NCI-H2107 treated with DMSO at 0.1 percent for 48 hours (cell line): ENCODE measurements around the gene TMPRSS6.

Source experiments
- DNase-seq: peaks from one replicate; lab custom pipeline; 2025; ENCODE audit not compliant: unreplicated experiment; lab: John Stamatoyannopoulos, UW

Gene TMPRSS6

GRCh38 chr22:37141476-37141875, 32.0 kb upstream of the TMPRSS6 start:
- DNase-seq: no peak

- no peak for DNase-seq
Measured at GRCh38 chr22:37140686-37141323, 31.3 kb upstream of the TMPRSS6 start.

GRCh38 chr22:37139762-37140161, 30.2 kb upstream of the TMPRSS6 start:
- DNase-seq: no peak

GRCh38 chr22:37138849-37139561, 29.5 kb upstream of the TMPRSS6 start:
- no peak for DNase-seq

- DNase-seq: no peak
Measured at GRCh38 chr22:37137903-37138665, 28.6 kb upstream of the TMPRSS6 start.

- no peak for DNase-seq
Measured at GRCh38 chr22:37137131-37137530, 27.6 kb upstream of the TMPRSS6 start.

- no peak for DNase-seq
Measured at GRCh38 chr22:37135023-37135422, 25.5 kb upstream of the TMPRSS6 start.

GRCh38 chr22:37133304-37134018, 23.9 kb upstream of the TMPRSS6 start:
- no peak for DNase-seq

- DNase-seq: no peak
Measured at GRCh38 chr22:37132773-37133172, 23.3 kb upstream of the TMPRSS6 start.

- no peak for DNase-seq
Measured at GRCh38 chr22:37129866-37130441, 20.4 kb upstream of the TMPRSS6 start.

- DNase-seq: no peak
Measured at GRCh38 chr22:37128555-37129281, 19.2 kb upstream of the TMPRSS6 start.

- DNase-seq: no peak
Measured at GRCh38 chr22:37127350-37127878, 17.9 kb upstream of the TMPRSS6 start.

GRCh38 chr22:37126882-37127281, 17.4 kb upstream of the TMPRSS6 start:
- no peak for DNase-seq

GRCh38 chr22:37126383-37126782, 16.9 kb upstream of the TMPRSS6 start:
- DNase-seq: no peak

- no peak for DNase-seq
Measured at GRCh38 chr22:37123649-37124048, 14.1 kb upstream of the TMPRSS6 start.

GRCh38 chr22:37122598-37123180, 13.2 kb upstream of the TMPRSS6 start:
- DNase-seq: no peak

- no peak for DNase-seq
Measured at GRCh38 chr22:37121887-37122591, 12.5 kb upstream of the TMPRSS6 start.

- no peak for DNase-seq
Measured at GRCh38 chr22:37120569-37121340, 11.2 kb upstream of the TMPRSS6 start.
